Measurements from ENCODE around the gene FGFRL1. TPM values are rescaled to one million over a fixed set of nuclear protein-coding genes. Genes with fewer than 3 reads are reported as not detected.

Gene FGFRL1
- 17.6 and 18.3 TPM in 2 replicates for polyA plus RNA-seq (2013)

- Histone ChIP-seq H3K4ac (ENCODE audit: low read depth, low read length) (no peak within 1 kb of the TSS), H3K27ac (ENCODE audit: low read depth, low read length) (no peak within 1 kb of the TSS), H3K79me2 (ENCODE audit: control insufficient read depth, insufficient read depth, low read length, poor library complexity) (no peaks in the 10 kb centered on the region), H2BK12ac (ENCODE audit: low read length) (no peak within 1 kb of the TSS), H3K36me3 (ENCODE audit: control insufficient read depth in 1 of 2, insufficient read depth in 2 of 2, low read length in 2 of 2) (peaks cover 0 to 6% of the 10 kb centered on the region in 2 experiments), H3K14ac (ENCODE audit: low read length) (peak within 1 kb of the TSS; percentile 32), H3K9me3 (ENCODE audit: insufficient read depth, low read depth, low read length) (peaks cover 16% of the 10 kb centered on the region), H2AK5ac (ENCODE audit: low read length) (peak within 1 kb of the TSS; percentile 36), H4K91ac (ENCODE audit: low read depth, low read length) (peak within 1 kb of the TSS; percentile 9), H3K9ac (ENCODE audit: low read length) (no peak within 1 kb of the TSS), H3K79me1 (ENCODE audit: low read length) (peaks cover 2% of the 10 kb centered on the region), H3K4me1 (ENCODE audit: control insufficient read depth in 1 of 2, insufficient read depth in 2 of 2, low read length in 2 of 2) (peaks cover 18 to 19% of the 10 kb centered on the region in 2 experiments), H4K12ac (ENCODE audit: low read depth, low read length) (no peak within 1 kb of the TSS), H3K4me2 (ENCODE audit: low read length) (peak within 1 kb of the TSS; percentile 67), H2BK120ac (ENCODE audit: insufficient read depth, low read length, poor library complexity) (no peak within 1 kb of the TSS), H2BK5ac (ENCODE audit: low read depth, low read length, poor library complexity) (no peak within 1 kb of the TSS), H3K27me3 (ENCODE audit: insufficient read depth, low read length) (peaks cover 37% of the 10 kb centered on the region), H3K23ac (ENCODE audit: low read length) (no peak within 1 kb of the TSS), H4K8ac (ENCODE audit: low read depth, low read length) (no peak within 1 kb of the TSS), H2AFZ (ENCODE audit: insufficient read depth, low read length, poor library complexity) (no peak within 1 kb of the TSS), H3K18ac (ENCODE audit: low read length) (peak within 1 kb of the TSS; percentile 40), H3K4me3 (ENCODE audit: low read depth, low read length) (peak within 1 kb of the TSS; percentile 67)
- DNase-seq: peak; percentile 73 to 85
- no CpG with 5 or more reads among the region's 89 CpGs for WGBS (ENCODE audit: extremely low coverage, insufficient coverage, insufficient read length)
These were observed at the start of gene FGFRL1 for GRCh38 chr4:1011022-1011665. Gene FGFRL1 (plus strand): TSS chr4:1011626. CDS start chr4:1012486, 860 bp downstream.

- no peak overlapping the region for H3K14ac ChIP-seq (ENCODE audit: low read length)
- no CpG with 5 or more reads among the region's 54 CpGs for WGBS (ENCODE audit: extremely low coverage, insufficient coverage, insufficient read length)
These were observed 48.9 kb upstream of the FGFRL1 start for GRCh38 chr4:962231-963208.

GRCh38 chr4:963276-964225, 47.9 kb upstream of the FGFRL1 start:
- H3K4me3 ChIP-seq (ENCODE audit: low read depth, low read length): no peak overlapping the region
- H2BK12ac ChIP-seq (ENCODE audit: low read length): no peak overlapping the region
- H3K27me3 ChIP-seq (ENCODE audit: insufficient read depth, low read length): peaks cover 11% of the 10 kb centered on the region
- H3K4me1 ChIP-seq (ENCODE audit: control insufficient read depth in 1 of 2, insufficient read depth in 2 of 2, low read length in 2 of 2): peaks cover 0 to 3% of the 10 kb centered on the region in 2 experiments
- H3K9me3 ChIP-seq (ENCODE audit: insufficient read depth, low read depth, low read length): peaks cover 5% of the 10 kb centered on the region
- H3K4me2 ChIP-seq (ENCODE audit: low read length): no peak overlapping the region
- H2BK5ac ChIP-seq (ENCODE audit: low read depth, low read length, poor library complexity): no peak overlapping the region
- H2AK5ac ChIP-seq (ENCODE audit: low read length): no peak overlapping the region
- H3K23ac ChIP-seq (ENCODE audit: low read length): no peak overlapping the region
- no peak overlapping the region for H2AFZ ChIP-seq (ENCODE audit: insufficient read depth, low read length, poor library complexity)
- no peak for DNase-seq
- no peak overlapping the region for H2BK120ac ChIP-seq (ENCODE audit: insufficient read depth, low read length, poor library complexity)
- no peak overlapping the region for H4K12ac ChIP-seq (ENCODE audit: low read depth, low read length)
- H3K79me1 ChIP-seq (ENCODE audit: low read length): no peaks in the 10 kb centered on the region
- no peak overlapping the region for H3K14ac ChIP-seq (ENCODE audit: low read length)
- H3K36me3 ChIP-seq (ENCODE audit: control insufficient read depth in 1 of 2, insufficient read depth in 2 of 2, low read length in 2 of 2): peaks cover 15 to 26% of the 10 kb centered on the region in 2 experiments
- no peak overlapping the region for H3K27ac ChIP-seq (ENCODE audit: low read depth, low read length)
- H3K79me2 ChIP-seq (ENCODE audit: control insufficient read depth, insufficient read depth, low read length, poor library complexity): no peaks in the 10 kb centered on the region
- no peak overlapping the region for H4K91ac ChIP-seq (ENCODE audit: low read depth, low read length)
- H3K4ac ChIP-seq (ENCODE audit: low read depth, low read length): no peak overlapping the region
- H3K9ac ChIP-seq (ENCODE audit: low read length): no peak overlapping the region
- H3K18ac ChIP-seq (ENCODE audit: low read length): no peak overlapping the region
- no CpG with 5 or more reads among the region's 39 CpGs for WGBS (ENCODE audit: extremely low coverage, insufficient coverage, insufficient read length)
- no peak overlapping the region for H4K8ac ChIP-seq (ENCODE audit: low read depth, low read length)

More at GRCh38 chr4:962231-963208, 48.9 kb upstream of the FGFRL1 start:
- no peak overlapping the region for H2BK5ac ChIP-seq (ENCODE audit: low read depth, low read length, poor library complexity)
- H4K91ac ChIP-seq (ENCODE audit: low read depth, low read length): no peak overlapping the region
- H2BK120ac ChIP-seq (ENCODE audit: insufficient read depth, low read length, poor library complexity): no peak overlapping the region
- peaks cover 2% of the 10 kb centered on the region for H3K27me3 ChIP-seq (ENCODE audit: insufficient read depth, low read length)
- peak in 1 of 2 donors; percentile 12 for DNase-seq
- H3K79me2 ChIP-seq (ENCODE audit: control insufficient read depth, insufficient read depth, low read length, poor library complexity): no peaks in the 10 kb centered on the region
- no peak overlapping the region for H2BK12ac ChIP-seq (ENCODE audit: low read length)
- no peak overlapping the region for H4K8ac ChIP-seq (ENCODE audit: low read depth, low read length)
- no peak overlapping the region for H4K12ac ChIP-seq (ENCODE audit: low read depth, low read length)
- H3K4ac ChIP-seq (ENCODE audit: low read depth, low read length): no peak overlapping the region
- H3K4me1 ChIP-seq (ENCODE audit: control insufficient read depth in 1 of 2, insufficient read depth in 2 of 2, low read length in 2 of 2): no peaks in the 10 kb centered on the region
- H3K18ac ChIP-seq (ENCODE audit: low read length): no peak overlapping the region
- H3K23ac ChIP-seq (ENCODE audit: low read length): no peak overlapping the region
- H2AFZ ChIP-seq (ENCODE audit: insufficient read depth, low read length, poor library complexity): no peak overlapping the region
- H3K9me3 ChIP-seq (ENCODE audit: insufficient read depth, low read depth, low read length): peaks cover 2% of the 10 kb centered on the region
- H3K36me3 ChIP-seq (ENCODE audit: control insufficient read depth in 1 of 2, insufficient read depth in 2 of 2, low read length in 2 of 2): peaks cover 15 to 32% of the 10 kb centered on the region in 2 experiments
- no peak overlapping the region for H3K27ac ChIP-seq (ENCODE audit: low read depth, low read length)
- H3K4me2 ChIP-seq (ENCODE audit: low read length): no peak overlapping the region
- no peak overlapping the region for H3K4me3 ChIP-seq (ENCODE audit: low read depth, low read length)
- H3K79me1 ChIP-seq (ENCODE audit: low read length): no peaks in the 10 kb centered on the region
- no peak overlapping the region for H3K9ac ChIP-seq (ENCODE audit: low read length)
- no peak overlapping the region for H2AK5ac ChIP-seq (ENCODE audit: low read length)
